Spleen (tissue), 7 donors: ENCODE measurements around the gene GTF2H2C_2.
"Not testable (repeated sequence)": the region's sequence is repeated elsewhere in the genome, so short reads cannot be mapped to it uniquely, and the experiment has no call there.

Experiments
- CTCF ChIP-seq, 11 experiments: fragments of 200-600 bp in 7 of 11; fragments of 450-650 bp in 4 of 11; sonication (generic) in 4 of 11; IDR thresholded peaks in 8 of 11; conservative IDR thresholded peaks in 3 of 11; 1 replicate in 7 of 11; 2 replicates in 4 of 11; pipeline versions ENCODE4 v1.4.0 to v1.8.0; 2016 to 2021; ENCODE audit warnings: antibody characterized with exemption in 11 of 11, inconsistent platforms in 4 of 11, mild to moderate bottlenecking in 1 of 11
- POLR2A ChIP-seq, 3 donors: fragments of 450-650 bp; IDR thresholded peaks; one replicate each; pipeline ENCODE4 v1.5.1; 2017; ENCODE audit warnings: antibody characterized with exemption in 3 of 3, mild to moderate bottlenecking in 1 of 3
- donor health status: DM: no; HTN: no; CAD: no; lungs with moderate emphysema.
- donor health status: DM: no; HTN: no; CAD: no.
- donor health status: DM: no; HTN: no; CAD: no.

- not testable (repeated sequence) for TF ChIP-seq CTCF (IDR thresholded peaks at IDR 0.05 in 8 of 11, conservative IDR thresholded peaks at IDR 0.05 in 3 of 11); POLR2A (IDR thresholded peaks at IDR 0.05)
These were observed 44.0 kb downstream of the GTF2H2C_2 start for GRCh38 chr5:70459188-70459587.
